ENCODE measurements around the gene PCYT1A. TPM values are rescaled to one million over a fixed set of nuclear protein-coding genes. Genes with fewer than 3 reads are reported as not detected.

PCYT1A gene
- total and polyA plus RNA-seq, 10 of the 15 experiments (the other 5 are each of a cell fraction or from before 2014, with no cell fraction given), result 10.8 to 64.3 (median 48.6) TPM

GRCh38 chr3:196222876-196223595 lies 64.5 kb downstream of the PCYT1A start (continued):
- TF ChIP-seq CUX1 (IDR thresholded peaks at IDR 0.05; ENCODE audit: insufficient replicate concordance, low read depth, low read length) (no peak), SRF (IDR thresholded peaks at IDR 0.05; ENCODE audit: low read depth in 2 of 2, low read length in 2 of 2) (no peak), ZZZ3 (IDR thresholded peaks at IDR 0.05; ENCODE audit: control insufficient read depth, insufficient read length, low read depth) (no peak), BACH1 (IDR thresholded peaks at IDR 0.05; ENCODE audit: borderline replicate concordance) (no peak), EGR1 (IDR thresholded peaks at IDR 0.05; ENCODE audit: borderline replicate concordance in 1 of 2, low read depth in 2 of 2, low read length in 2 of 2) (no peak)

GRCh38 chr3:196220991-196221390 lies 66.5 kb downstream of the PCYT1A start:
- H4K20me1 ChIP-seq (ENCODE audit: control insufficient read depth, insufficient read depth), result no peaks in the 10 kb centered on the region
- ChIA-PET RAD21 (ENCODE audit: unreplicated experiment) (no interaction called here), POLR2A (interaction anchor here (0.6 to 1.0 kb wide), 3 partner anchors 21 to 1040 kb away, joined by 3 to 4 read pairs (median 3); no protein-coding TSS in a partner anchor), SMC1A (ENCODE audit: uncharacterized antibody, unreplicated experiment) (no interaction called here), CTCF (interaction anchor here (0.6 to 1.3 kb wide), 5 partner anchors 11 to 301 kb away, joined by 3 to 5 read pairs (median 3); no protein-coding TSS in a partner anchor)
- H3K9ac ChIP-seq (ENCODE audit: control insufficient read depth, insufficient read depth, low read length), result no peak overlapping the region
- H3K27ac ChIP-seq (ENCODE audit: control insufficient read depth, insufficient read depth), result no peak overlapping the region
- DNase-seq (ENCODE audit: low read depth, low spot score), result no peak
- 61% methylated on average over 7 of the region's 7 CpGs for WGBS (ENCODE audit: insufficient coverage, insufficient replicate concordance, low lambda C conversion rate, missing lambda C conversion rate)
- no peaks in the 10 kb centered on the region for H3K36me3 ChIP-seq (ENCODE audit: control insufficient read depth in 2 of 2, insufficient read depth in 2 of 2, low read length in 1 of 2)
- no peak overlapping the region for H2AFZ ChIP-seq (ENCODE audit: control insufficient read depth, low read depth, low read length)
- H3K4me3 ChIP-seq, result no peak overlapping the region
- H3K9me3 ChIP-seq (replicated peaks; ENCODE audit: control insufficient read depth, insufficient read depth, low read length), result no peaks in the 10 kb centered on the region
- no peak overlapping the region for H3K4me2 ChIP-seq (ENCODE audit: control insufficient read depth, insufficient read depth)
- ATAC-seq, result no peak
- no peak for FAIRE-seq
- no TSS peak for BruUV-seq (replicated peaks)
- H3K4me1 ChIP-seq (ENCODE audit: control insufficient read depth, insufficient read depth, low read length), result peaks cover 10% of the 10 kb centered on the region
- no peak for TF ChIP-seq ATF7 (IDR thresholded peaks at IDR 0.05; ENCODE audit: low read depth)
- no peak for TF ChIP-seq ETV6 (conservative IDR thresholded peaks at IDR 0.05 in 1 of 2, IDR thresholded peaks at IDR 0.05 in 1 of 2; ENCODE audit: borderline replicate concordance in 1 of 2, low read depth in 1 of 2)
- TF ChIP-seq ELK1 (IDR thresholded peaks at IDR 0.05; ENCODE audit: low read depth, low read length), result no peak
- TF ChIP-seq POLR2AphosphoS2 (IDR thresholded peaks at IDR 0.05; ENCODE audit: low read depth, low read length), result no peak
- intact Hi-C loops (cut with micrococcal nuclease; ENCODE audit: unreplicated experiment), result no loop called here
- H3K79me2 ChIP-seq (ENCODE audit: control insufficient read depth, insufficient read depth, low read length), result no peaks in the 10 kb centered on the region
- in situ Hi-C loops (cut with MboI), result no loop called here
- no peaks in the 10 kb centered on the region for H3K27me3 ChIP-seq (replicated peaks in 1 of 2; ENCODE audit: control insufficient read depth in 2 of 2, insufficient read depth in 2 of 2, low read length in 1 of 2)

Measured in GM12878 (cell line).